SK-MEL-5 (cell line): Measurements from ENCODE around the gene MUC4. TPM values are rescaled to one million over a fixed set of nuclear protein-coding genes. Genes with fewer than 3 reads are reported as not detected.
"Not testable (repeated sequence)": the region's sequence is repeated elsewhere in the genome, so short reads cannot be mapped to it uniquely, and the experiment has no call there.

Source experiments
- DNase-seq: peaks from one replicate; pipeline ENCODE4 v3.0.0-alpha.2; 2016; ENCODE audit warnings: low read depth, low spot score
- in situ Hi-C: cut with HindIII; loops from 2 replicates; pipeline ENCODE4 v1.10.0; 2016; ENCODE audit warnings: low sequenced_read_pairs, high pct_unique_total_duplicates, low pct_unique_long_range_greater_than_20kb
- total RNA-seq: library from RNA; depleted of rRNA; stranded (reverse); fragments of >200 nt; shearing (Covaris generic); gene quantifications from 2 replicates; pipeline ENCODE4 v1.2.3, GENCODE V29; 2014

The MUC4 gene
- total RNA-seq, 1 experiment from 2014 or later: not detected

- in situ Hi-C loops: no loop called here
These were observed 27.7 kb upstream of the MUC4 start for GRCh38 chr3:195839260-195840010.

GRCh38 chr3:195838714-195839113 lies 27.0 kb upstream of the MUC4 start:
- no peak for DNase-seq
- in situ Hi-C loops: no loop called here

More at GRCh38 chr3:195839260-195840010, 27.7 kb upstream of the MUC4 start:
- no peak for DNase-seq

- in situ Hi-C loops: no loop called here
- DNase-seq: no peak
These were observed 24.9 kb upstream of the MUC4 start for GRCh38 chr3:195836476-195837135.

GRCh38 chr3:195835791-195836190 lies 24.1 kb upstream of the MUC4 start:
- no peak for DNase-seq
- in situ Hi-C loops: no loop called here

- DNase-seq: no peak
These were observed 23.2 kb upstream of the MUC4 start for GRCh38 chr3:195834675-195835583.

GRCh38 chr3:195829897-195830254 lies 18.1 kb upstream of the MUC4 start:
- DNase-seq: no peak
- in situ Hi-C loops: no loop called here

More at GRCh38 chr3:195834675-195835583, 23.2 kb upstream of the MUC4 start:
- in situ Hi-C loops: no loop called here

- in situ Hi-C loops: no loop called here
- DNase-seq: no peak
These were observed 17.0 kb upstream of the MUC4 start for GRCh38 chr3:195828762-195829161.

GRCh38 chr3:195825857-195826804 lies 14.4 kb upstream of the MUC4 start:
- in situ Hi-C loops: no loop called here

GRCh38 chr3:195825191-195825588 lies 13.5 kb upstream of the MUC4 start:
- in situ Hi-C loops: no loop called here
- DNase-seq: no peak

More at GRCh38 chr3:195825857-195826804, 14.4 kb upstream of the MUC4 start:
- no peak for DNase-seq

GRCh38 chr3:195824425-195825190 lies 12.9 kb upstream of the MUC4 start:
- in situ Hi-C loops, DNase-seq: not testable (repeated sequence)

GRCh38 chr3:195823999-195824398 lies 12.3 kb upstream of the MUC4 start:
- in situ Hi-C loops: no loop called here
- DNase-seq: no peak

- DNase-seq: no peak
- in situ Hi-C loops: no loop called here
These were observed 11.6 kb upstream of the MUC4 start for GRCh38 chr3:195823280-195823679.

- in situ Hi-C loops: no loop called here
- no peak for DNase-seq
These were observed 10.5 kb upstream of the MUC4 start for GRCh38 chr3:195822131-195822696.

GRCh38 chr3:195821403-195822130 lies 9.8 kb upstream of the MUC4 start:
- in situ Hi-C loops: no loop called here
- DNase-seq: no peak

GRCh38 chr3:195820901-195821300 lies 9.2 kb upstream of the MUC4 start:
- in situ Hi-C loops: no loop called here
- DNase-seq: no peak

GRCh38 chr3:195820186-195820585 lies 8.5 kb upstream of the MUC4 start:
- DNase-seq: no peak
- in situ Hi-C loops: no loop called here
